Panc1 (cell line): ENCODE data around the gene OR13C3. TPM values are rescaled to one million over a fixed set of nuclear protein-coding genes. Genes with fewer than 3 reads are reported as not detected.

Source experiments
- ATAC-seq: fragments of 200-7000 bp; cut with Tn5 transposase; 2 replicates; pipeline ENCODE4 v1.9.1; 2020; ENCODE audit warnings: mild to moderate bottlenecking, moderate library complexity
- BruUV-seq: library from RNA; stranded (reverse); fragments of 400-500 nt; replicated peaks from 2 replicates; lab custom pipeline; 2021; lab: Mats Ljungman, UMichigan
- CTCF ChIA-PET: fragments of 300-600 bp; sonication (Branson Sonifier 250); formaldehyde crosslinking; loops from one replicate; lab custom pipeline; 2022; ENCODE audit warnings: antibody characterized with exemption; lab: Charles Lee
- POLR2A ChIA-PET: fragments of 300-600 bp; sonication (Branson Sonifier 250); formaldehyde crosslinking; loops from one replicate; lab custom pipeline; 2022; ENCODE audit warnings: antibody characterized with exemption; lab: Charles Lee
- DNase-seq: peaks from one replicate; pipeline ENCODE4 v3.0.0-alpha.2; 2010; ENCODE audit warnings: low read depth, low spot score
- H3K27ac ChIP-seq: 2 replicates; pipeline ENCODE4 v1.5.1; 2011; ENCODE audit warnings: mild to moderate bottlenecking, low read length, inconsistent platforms
- H3K27me3 ChIP-seq: fragments of 200-500 bp; sonication (Bioruptor generic); 2 replicates; pipeline ENCODE4 v1.6.0; 2014; ENCODE audit warnings: low read length, inconsistent platforms; ENCODE audit not compliant: control insufficient read depth, insufficient read depth
- H3K36me3 ChIP-seq: fragments of 200-500 bp; sonication (Bioruptor generic); 2 replicates; pipeline ENCODE4 v1.5.1; 2014; ENCODE audit warnings: inconsistent platforms, mild to moderate bottlenecking, low read length, moderate library complexity; ENCODE audit not compliant: control insufficient read depth, insufficient read depth
- H3K4me1 ChIP-seq: 2 replicates; pipeline ENCODE4 v1.5.1; 2011; ENCODE audit warnings: inconsistent platforms, mild to moderate bottlenecking, low read length, moderate library complexity; ENCODE audit not compliant: control insufficient read depth, insufficient read depth
- H3K4me3 ChIP-seq, 2 experiments: 2 replicates each; pipeline ENCODE4 v1.5.1; 2011 to 2012; ENCODE audit warnings: low read depth in 2 of 2, low read length in 2 of 2, mild to moderate bottlenecking in 2 of 2, inconsistent platforms in 1 of 2, moderate library complexity in 1 of 2
- H3K9me3 ChIP-seq: fragments of 200-500 bp; sonication (Bioruptor generic); 2 replicates; pipeline ENCODE4 v1.5.1; 2014; ENCODE audit warnings: low read depth, mild to moderate bottlenecking, inconsistent platforms, low read length, moderate library complexity; ENCODE audit not compliant: control insufficient read depth, insufficient read depth
- CTCF ChIP-seq: fragments of 450-650 bp; IDR thresholded peaks from 2 replicates; pipeline ENCODE4 v1.5.1; 2017; ENCODE audit warnings: mild to moderate bottlenecking
- POLR2AphosphoS5 ChIP-seq: IDR thresholded peaks from 2 replicates; pipeline ENCODE4 v1.6.1; 2012; ENCODE audit warnings: mild to moderate bottlenecking, low read depth, low read length, moderate library complexity
- REST ChIP-seq, 2 experiments: IDR thresholded peaks; 2 replicates each; pipeline ENCODE4 v1.6.1; 2011 to 2012; ENCODE audit warnings: low read depth in 2 of 2, control low read depth in 1 of 2, low read length in 1 of 2, mild to moderate bottlenecking in 1 of 2, moderate library complexity in 1 of 2; ENCODE audit not compliant: insufficient read depth in 1 of 2
- SIN3A ChIP-seq: IDR thresholded peaks from 2 replicates; pipeline ENCODE4 v1.6.1; 2012; ENCODE audit warnings: low read depth, mild to moderate bottlenecking, low read length, moderate library complexity, borderline replicate concordance; ENCODE audit not compliant: insufficient read depth
- TCF7L2 ChIP-seq: IDR thresholded peaks from 2 replicates; pipeline ENCODE4 v1.6.1; 2011; ENCODE audit warnings: mild to moderate bottlenecking, low read depth, low read length, inconsistent platforms
- in situ Hi-C: cut with HindIII; loops from 2 replicates; pipeline ENCODE4 v1.10.0; 2016; ENCODE audit warnings: low sequenced_read_pairs, low pct_unique_long_range_greater_than_20kb
- intact Hi-C: fragments of 100-400 bp; cut with micrococcal nuclease; formaldehyde crosslinking; loops from one replicate; pipeline ENCODE4 v1.10.0; 2022; ENCODE audit not compliant: unreplicated experiment
- total RNA-seq: library from RNA; stranded (reverse); gene quantifications from one replicate; pipeline ENCODE4 v1.2.1, GENCODE V29; 2021; ENCODE audit not compliant: unreplicated experiment

Gene OR13C3
- total RNA-seq, 1 experiment from 2014 or later, result not detected

- Histone ChIP-seq H3K27ac (no peak overlapping the region), H3K9me3 (no peaks in the 10 kb centered on the region), H3K4me1 (no peaks in the 10 kb centered on the region), H3K4me3 (no peak overlapping the region), H3K27me3 (no peaks in the 10 kb centered on the region), H3K36me3 (no peaks in the 10 kb centered on the region)
- ChIA-PET POLR2A (no interaction called here), CTCF (no interaction called here)
- no TSS peak for BruUV-seq
- in situ Hi-C loops (no loop called here), intact Hi-C loops (no loop called here)
- DNase-seq (no peak), ATAC-seq (no peak)
- TF ChIP-seq SIN3A (no peak), POLR2AphosphoS5 (no peak), TCF7L2 (no peak), REST (IDR thresholded peaks at IDR 0.05; ENCODE audit: insufficient read depth in 1 of 2, low read depth in 2 of 2, low read length in 1 of 2) (no peak), CTCF (no peak)
Observed at GRCh38 chr9:104555521-104555920, 18.9 kb upstream of the OR13C3 start.

GRCh38 chr9:104553261-104553660 is 16.6 kb upstream of the OR13C3 start:
- no peak overlapping the region for H3K4me3 ChIP-seq
- no peak for TF ChIP-seq SIN3A
- intact Hi-C loops, result no loop called here
- CTCF ChIA-PET, result no interaction called here
- H3K4me1 ChIP-seq, result no peaks in the 10 kb centered on the region
- POLR2A ChIA-PET, result no interaction called here
- no peaks in the 10 kb centered on the region for H3K36me3 ChIP-seq
- H3K27me3 ChIP-seq, result no peaks in the 10 kb centered on the region
- ATAC-seq (no peak), DNase-seq (no peak)
- in situ Hi-C loops, result no loop called here
- no TSS peak for BruUV-seq
- H3K9me3 ChIP-seq, result no peaks in the 10 kb centered on the region
- H3K27ac ChIP-seq, result no peak overlapping the region

GRCh38 chr9:104544644-104545043 is 8.0 kb upstream of the OR13C3 start:
- ChIA-PET CTCF (no interaction called here), POLR2A (no interaction called here)
- Histone ChIP-seq H3K36me3 (no peaks in the 10 kb centered on the region), H3K4me1 (no peaks in the 10 kb centered on the region), H3K4me3 (no peak overlapping the region), H3K27ac (no peak overlapping the region), H3K9me3 (no peaks in the 10 kb centered on the region), H3K27me3 (no peaks in the 10 kb centered on the region)
- in situ Hi-C loops (no loop called here), intact Hi-C loops (no loop called here)
- ATAC-seq (no peak), DNase-seq (no peak)
- no peak for TF ChIP-seq TCF7L2
- no peak for TF ChIP-seq SIN3A
- no peak for TF ChIP-seq POLR2AphosphoS5
- TF ChIP-seq REST (IDR thresholded peaks at IDR 0.05; ENCODE audit: insufficient read depth in 1 of 2, low read depth in 2 of 2, low read length in 1 of 2), result no peak
- no peak for TF ChIP-seq CTCF
- no TSS peak for BruUV-seq
